ENCODE measurements around the gene CLCN4.

GRCh38 chrX:10134921-10135320 lies 21.9 kb upstream of the CLCN4 start:
- no peak for TF ChIP-seq CTCF (IDR thresholded peaks at IDR 0.05)
- no peak for TF ChIP-seq POLR2A (IDR thresholded peaks at IDR 0.05)
